ENCODE measurements around the gene SPSB1.

DNA sequence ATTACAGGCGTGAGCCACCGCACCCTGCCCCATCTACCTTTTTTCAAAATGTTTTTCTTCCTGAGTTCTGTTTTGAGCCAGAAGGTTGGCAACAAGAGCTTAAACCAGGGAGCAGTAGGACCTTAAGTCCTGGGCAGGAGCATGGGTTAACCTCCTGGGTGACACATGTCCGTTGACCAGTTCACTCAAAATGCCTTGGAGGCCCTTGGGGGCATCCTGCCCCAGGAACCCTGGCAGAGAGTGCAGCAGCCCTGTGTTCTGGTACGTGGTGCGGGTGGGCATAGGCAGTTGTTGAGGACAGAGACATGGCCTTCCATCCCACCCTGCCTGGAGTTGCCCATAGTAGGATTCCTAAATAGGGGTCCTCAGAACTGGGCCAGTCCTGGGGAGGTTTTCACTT is 46.5 kb upstream of the SPSB1 start:
- TF ChIP-seq, protein P1, sequence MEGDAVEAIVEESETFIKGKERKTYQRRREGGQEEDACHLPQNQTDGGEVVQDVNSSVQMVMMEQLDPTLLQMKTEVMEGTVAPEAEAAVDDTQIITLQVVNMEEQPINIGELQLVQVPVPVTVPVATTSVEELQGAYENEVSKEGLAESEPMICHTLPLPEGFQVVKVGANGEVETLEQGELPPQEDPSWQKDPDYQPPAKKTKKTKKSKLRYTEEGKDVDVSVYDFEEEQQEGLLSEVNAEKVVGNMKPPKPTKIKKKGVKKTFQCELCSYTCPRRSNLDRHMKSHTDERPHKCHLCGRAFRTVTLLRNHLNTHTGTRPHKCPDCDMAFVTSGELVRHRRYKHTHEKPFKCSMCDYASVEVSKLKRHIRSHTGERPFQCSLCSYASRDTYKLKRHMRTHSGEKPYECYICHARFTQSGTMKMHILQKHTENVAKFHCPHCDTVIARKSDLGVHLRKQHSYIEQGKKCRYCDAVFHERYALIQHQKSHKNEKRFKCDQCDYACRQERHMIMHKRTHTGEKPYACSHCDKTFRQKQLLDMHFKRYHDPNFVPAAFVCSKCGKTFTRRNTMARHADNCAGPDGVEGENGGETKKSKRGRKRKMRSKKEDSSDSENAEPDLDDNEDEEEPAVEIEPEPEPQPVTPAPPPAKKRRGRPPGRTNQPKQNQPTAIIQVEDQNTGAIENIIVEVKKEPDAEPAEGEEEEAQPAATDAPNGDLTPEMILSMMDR (conservative IDR thresholded peaks at IDR 0.05): no peak
- TF ChIP-seq EZH2 (IDR thresholded peaks at IDR 0.05; ENCODE audit: low read depth): no peak
